Spinal cord (tissue), 10 donors: Measurements from ENCODE around the gene MVB12B. TPM values are rescaled to one million over a fixed set of nuclear protein-coding genes. Genes with fewer than 3 reads are reported as not detected.

Experiments
- DNase-seq, 6 donors: peaks; one replicate each; pipeline versions ENCODE4 v3.0.0 to v3.0.0-alpha.2; 2013 to 2015; ENCODE audit warnings: low spot score in 6 of 6, low read depth in 4 of 6
- H3K27ac ChIP-seq: one replicate; pipeline ENCODE4 v1.5.1; 2013; ENCODE audit warnings: low read depth, low read length, control low read depth
- H3K27me3 ChIP-seq: one replicate; pipeline ENCODE4 v1.6.1; 2013; ENCODE audit warnings: low read length; ENCODE audit not compliant: control insufficient read depth, insufficient read depth
- H3K36me3 ChIP-seq: one replicate; pipeline ENCODE4 v1.6.1; 2013; ENCODE audit warnings: low read length; ENCODE audit not compliant: control insufficient read depth, insufficient read depth
- H3K4me1 ChIP-seq: one replicate; pipeline ENCODE4 v1.6.1; 2013; ENCODE audit warnings: low read length; ENCODE audit not compliant: control insufficient read depth, insufficient read depth
- H3K4me3 ChIP-seq: one replicate; pipeline ENCODE4 v1.5.1; 2013; ENCODE audit warnings: low read depth, low read length, control low read depth
- H3K9me3 ChIP-seq: one replicate; pipeline ENCODE4 v1.6.1; 2013; ENCODE audit warnings: low read length; ENCODE audit not compliant: control insufficient read depth, insufficient read depth
- WGBS: methylation state at CpG from one replicate; pipeline ENCODE4 v1.1.5; 2013; ENCODE audit warnings: missing lambda C conversion rate; ENCODE audit not compliant: insufficient coverage; 5-methylcytosine and 5-hydroxymethylcytosine counted together
- polyA plus RNA-seq, 2 donors: library from polyadenylated mRNA; unstranded; fragments of 120-200 nt; gene quantifications; one replicate each; pipeline ENCODE4 v1.2.1, GENCODE V29; 2013; ENCODE audit not compliant: insufficient read length in 2 of 2
- total RNA-seq, 2 donors: library from RNA; depleted of rRNA in 1 of 2; stranded (reverse); fragments of 120-200 nt in 1 of 2; fragments of >200 nt in 1 of 2; gene quantifications; one replicate each; pipeline versions ENCODE4 v1.2.3 to v1.2.4, GENCODE V29; 2013 to 2014
- donor health status: healthy.

Gene MVB12B
- total and polyA plus RNA-seq, 4 donors = 28.9 to 84.2 (median 55.6) TPM

GRCh38 chr9:126437701-126438100, 111.1 kb downstream of the MVB12B start:
- Histone ChIP-seq H3K27ac (peak overlapping the region; percentile 22), H3K36me3 (peaks cover 6% of the 10 kb centered on the region), H3K27me3 (no peaks in the 10 kb centered on the region), H3K4me1 (peaks cover 31% of the 10 kb centered on the region), H3K4me3 (no peak overlapping the region), H3K9me3 (no peaks in the 10 kb centered on the region)
- DNase-seq = peak in 1 of 6 donors; percentile 75
- WGBS = no CpG with 5 or more reads among the region's 2 CpGs

- Histone ChIP-seq H3K4me1 (peaks cover 27% of the 10 kb centered on the region), H3K27ac (peak overlapping the region; percentile 37), H3K36me3 (peaks cover 2% of the 10 kb centered on the region), H3K9me3 (no peaks in the 10 kb centered on the region), H3K27me3 (no peaks in the 10 kb centered on the region), H3K4me3 (no peak overlapping the region)
- 72% methylated on average over 9 of the region's 13 CpGs for WGBS
- DNase-seq = no peak
Measured at GRCh38 chr9:126438741-126439401, 112.2 kb downstream of the MVB12B start.

- Histone ChIP-seq H3K27me3 (no peaks in the 10 kb centered on the region), H3K4me3 (no peak overlapping the region), H3K4me1 (peaks cover 27% of the 10 kb centered on the region), H3K27ac (no peak overlapping the region), H3K36me3 (peaks cover 2% of the 10 kb centered on the region), H3K9me3 (no peaks in the 10 kb centered on the region)
- no peak for DNase-seq
- 80% methylated on average over 4 of the region's 5 CpGs for WGBS
Measured at GRCh38 chr9:126439402-126439765, 112.8 kb downstream of the MVB12B start.

- WGBS = 57% methylated on average over 10 of the region's 16 CpGs
- no peak overlapping the region for H3K4me3 ChIP-seq
- H3K27ac ChIP-seq = peak overlapping the region; percentile 58
- peaks cover 27% of the 10 kb centered on the region for H3K4me1 ChIP-seq
- peak in 1 of 6 donors; percentile 69 for DNase-seq
- H3K9me3 ChIP-seq = no peaks in the 10 kb centered on the region
- H3K36me3 ChIP-seq = peaks cover 2% of the 10 kb centered on the region
- no peaks in the 10 kb centered on the region for H3K27me3 ChIP-seq
Measured at GRCh38 chr9:126439883-126440653, 113.4 kb downstream of the MVB12B start.

- H3K27me3 ChIP-seq = no peaks in the 10 kb centered on the region
- DNase-seq = peak; percentile 43 to 92 (median 56)
- peaks cover 27% of the 10 kb centered on the region for H3K4me1 ChIP-seq
- peak overlapping the region; percentile 58 for H3K27ac ChIP-seq
- H3K36me3 ChIP-seq = no peaks in the 10 kb centered on the region
- 35% methylated on average over 8 of the region's 11 CpGs for WGBS
- no peaks in the 10 kb centered on the region for H3K9me3 ChIP-seq
- H3K4me3 ChIP-seq = no peak overlapping the region
Measured at GRCh38 chr9:126440940-126441339, 114.3 kb downstream of the MVB12B start.

- 100% methylated on average over 1 of the region's 3 CpGs for WGBS
- Histone ChIP-seq H3K9me3 (no peaks in the 10 kb centered on the region), H3K27me3 (no peaks in the 10 kb centered on the region), H3K36me3 (no peaks in the 10 kb centered on the region), H3K4me3 (no peak overlapping the region), H3K27ac (no peak overlapping the region), H3K4me1 (peaks cover 20% of the 10 kb centered on the region)
- DNase-seq = no peak
Measured at GRCh38 chr9:126442636-126443035, 116.0 kb downstream of the MVB12B start.

GRCh38 chr9:126443144-126443543, 116.5 kb downstream of the MVB12B start:
- H3K4me1 ChIP-seq = peaks cover 25% of the 10 kb centered on the region

GRCh38 chr9:126448136-126448535, 121.5 kb downstream of the MVB12B start:
- Histone ChIP-seq H3K9me3 (no peaks in the 10 kb centered on the region), H3K4me3 (no peak overlapping the region), H3K4me1 (peaks cover 24% of the 10 kb centered on the region), H3K27ac (no peak overlapping the region), H3K27me3 (no peaks in the 10 kb centered on the region), H3K36me3 (peaks cover 14% of the 10 kb centered on the region)
- DNase-seq = no peak
- 80% methylated on average over 2 of the region's 2 CpGs for WGBS

More at GRCh38 chr9:126443144-126443543, 116.5 kb downstream of the MVB12B start:
- no peak overlapping the region for H3K27ac ChIP-seq
- no peak overlapping the region for H3K4me3 ChIP-seq
- WGBS = 100% methylated on average over 1 of the region's 3 CpGs
- no peaks in the 10 kb centered on the region for H3K9me3 ChIP-seq
- DNase-seq = no peak
- H3K27me3 ChIP-seq = no peaks in the 10 kb centered on the region
- H3K36me3 ChIP-seq = no peaks in the 10 kb centered on the region

GRCh38 chr9:126448865-126449577, 122.4 kb downstream of the MVB12B start:
- Histone ChIP-seq H3K36me3 (peaks cover 14% of the 10 kb centered on the region), H3K27me3 (no peaks in the 10 kb centered on the region), H3K9me3 (no peaks in the 10 kb centered on the region), H3K4me1 (peaks cover 29% of the 10 kb centered on the region), H3K27ac (no peak overlapping the region), H3K4me3 (no peak overlapping the region)
- WGBS = 84% methylated on average over 14 of the region's 14 CpGs
- DNase-seq = no peak
